Right lobe of liver (tissue), 4 donors: ENCODE results near the gene SIL1.

Source experiments
- POLR2A ChIP-seq: fragments of 450-650 bp; IDR thresholded peaks from one replicate; pipeline ENCODE4 v1.6.1; 2017; ENCODE audit warnings: antibody characterized with exemption, mild to moderate bottlenecking
- TF ChIP-seq, protein P1 (sequence below), 4 donors: fragments of 200-600 bp in 3 of 4; fragments of 450-650 bp in 1 of 4; IDR thresholded peaks; one replicate each; pipeline versions ENCODE4 v1.5.1 to v1.8.0; 2016 to 2022; ENCODE audit warnings: antibody characterized with exemption in 4 of 4, mild to moderate bottlenecking in 2 of 4
- donor health status: DM: no; HTN: no; CAD: no.
- donor health status: DM: no; HTN: no; CAD: no.
- donor health status: DM: no; HTN: yes; CAD: no.

DNA sequence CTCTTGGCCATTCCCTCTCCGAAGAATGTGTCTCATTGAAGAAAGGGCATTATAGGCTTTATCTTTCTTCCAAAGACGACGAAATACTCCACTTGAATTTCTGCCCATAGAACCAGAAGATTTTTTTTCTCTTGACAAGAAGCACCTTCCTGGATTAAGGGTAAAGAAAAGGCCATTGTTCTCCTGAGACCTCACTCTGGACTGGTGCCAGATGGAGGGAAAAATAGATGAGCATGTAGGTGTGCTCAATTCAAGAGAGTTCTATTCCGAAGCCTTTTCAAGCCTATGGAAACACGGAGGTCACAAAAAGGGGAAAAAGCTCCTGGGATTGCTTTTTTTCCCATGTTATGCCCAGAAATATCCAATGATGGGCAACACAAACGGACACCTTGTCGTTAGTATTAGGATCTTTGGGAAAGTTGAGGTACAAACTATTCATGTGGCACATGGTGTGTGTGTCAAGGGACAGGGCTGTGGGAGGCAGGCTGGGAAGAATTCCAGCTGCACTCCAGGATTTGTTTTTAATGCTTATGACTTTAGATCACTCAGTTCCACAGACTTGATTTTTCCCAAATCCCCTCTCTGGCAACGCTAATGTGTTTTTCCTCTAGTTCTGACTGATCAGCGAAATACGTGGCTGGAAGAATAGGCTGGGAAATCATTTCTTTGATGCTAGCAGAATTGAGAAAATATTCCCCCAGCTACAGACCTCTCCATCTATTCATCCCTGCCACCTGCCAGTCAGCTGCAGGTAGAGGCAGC is 89.9 kb downstream of the SIL1 start:
- TF ChIP-seq, protein P1, sequence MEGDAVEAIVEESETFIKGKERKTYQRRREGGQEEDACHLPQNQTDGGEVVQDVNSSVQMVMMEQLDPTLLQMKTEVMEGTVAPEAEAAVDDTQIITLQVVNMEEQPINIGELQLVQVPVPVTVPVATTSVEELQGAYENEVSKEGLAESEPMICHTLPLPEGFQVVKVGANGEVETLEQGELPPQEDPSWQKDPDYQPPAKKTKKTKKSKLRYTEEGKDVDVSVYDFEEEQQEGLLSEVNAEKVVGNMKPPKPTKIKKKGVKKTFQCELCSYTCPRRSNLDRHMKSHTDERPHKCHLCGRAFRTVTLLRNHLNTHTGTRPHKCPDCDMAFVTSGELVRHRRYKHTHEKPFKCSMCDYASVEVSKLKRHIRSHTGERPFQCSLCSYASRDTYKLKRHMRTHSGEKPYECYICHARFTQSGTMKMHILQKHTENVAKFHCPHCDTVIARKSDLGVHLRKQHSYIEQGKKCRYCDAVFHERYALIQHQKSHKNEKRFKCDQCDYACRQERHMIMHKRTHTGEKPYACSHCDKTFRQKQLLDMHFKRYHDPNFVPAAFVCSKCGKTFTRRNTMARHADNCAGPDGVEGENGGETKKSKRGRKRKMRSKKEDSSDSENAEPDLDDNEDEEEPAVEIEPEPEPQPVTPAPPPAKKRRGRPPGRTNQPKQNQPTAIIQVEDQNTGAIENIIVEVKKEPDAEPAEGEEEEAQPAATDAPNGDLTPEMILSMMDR (IDR thresholded peaks at IDR 0.05): no peak
- no peak for TF ChIP-seq POLR2A
